Measurements from ENCODE around the gene PLEK. TPM values are rescaled to one million over a fixed set of nuclear protein-coding genes. Genes with fewer than 3 reads are reported as not detected.

PLEK gene
- total and polyA plus RNA-seq, 4 donors: 3.3 to 32.9 (median 13.4) TPM

DNA sequence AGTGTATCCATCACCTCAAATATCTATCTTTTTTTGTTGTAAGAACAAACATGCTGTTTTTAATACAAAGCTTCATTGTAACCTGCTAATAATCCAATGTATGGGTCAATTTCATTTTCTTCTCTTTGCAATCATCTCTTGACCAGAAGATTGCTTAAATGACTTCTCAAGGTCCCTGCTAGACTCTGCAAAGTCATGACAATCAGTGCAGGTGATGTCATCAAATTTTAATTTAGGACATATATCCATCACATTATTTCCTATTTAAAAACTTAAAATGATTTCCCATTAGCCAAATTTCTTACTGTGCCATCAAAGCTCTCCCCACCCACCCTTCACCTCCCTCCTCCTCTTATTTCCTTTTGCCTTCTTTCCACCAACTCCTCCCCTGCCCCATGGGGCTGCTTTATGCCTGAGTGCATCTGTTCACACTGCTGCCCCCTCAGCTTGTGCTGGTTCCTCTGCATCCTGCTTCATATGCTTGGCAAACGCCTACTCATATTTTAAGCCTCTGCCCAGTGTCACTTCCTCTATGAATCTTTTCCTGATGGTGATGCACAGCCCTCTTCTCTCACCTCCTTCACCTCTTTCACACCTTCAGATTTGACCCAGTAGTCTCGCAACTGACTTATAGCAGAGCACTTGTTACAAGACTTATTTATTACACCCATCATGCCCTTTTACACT is 20.3 kb downstream of the PLEK start:
- no peaks in the 10 kb centered on the region for H3K9me3 ChIP-seq (ENCODE audit: control insufficient read depth, low read length)
- H3K27me3 ChIP-seq (ENCODE audit: control insufficient read depth in 1 of 2, insufficient read depth in 2 of 2, low read length in 1 of 2): peaks cover 0 to 1% of the 10 kb centered on the region in 2 donors
- H3K36me3 ChIP-seq (ENCODE audit: control insufficient read depth in 1 of 2, insufficient read depth in 2 of 2, low read length in 1 of 2): no peaks in the 10 kb centered on the region
- DNase-seq (no peak), ATAC-seq (ENCODE audit: low FRiP score) (no peak)
- intact Hi-C loops (cut with DNase I): no loop called here
- no peaks in the 10 kb centered on the region for H3K4me1 ChIP-seq (ENCODE audit: control insufficient read depth in 1 of 2, insufficient read depth in 2 of 2, low read length in 2 of 2)
- no peak overlapping the region for H3K27ac ChIP-seq (ENCODE audit: low read depth in 1 of 2, low read length in 2 of 2)
- no peak overlapping the region for H3K4me3 ChIP-seq (ENCODE audit: low read length in 2 of 2)
- WGBS, 2 donors: 57 to 60% methylated on average over 2 of the region's 2 CpGs

GRCh38 chr2:68385907-68386287 is 20.8 kb downstream of the PLEK start:
- Histone ChIP-seq H3K4me3 (ENCODE audit: low read length in 2 of 2) (no peak overlapping the region), H3K36me3 (ENCODE audit: control insufficient read depth in 1 of 2, insufficient read depth in 2 of 2, low read length in 1 of 2) (no peaks in the 10 kb centered on the region), H3K27ac (ENCODE audit: low read depth in 1 of 2, low read length in 2 of 2) (no peak overlapping the region), H3K9me3 (ENCODE audit: control insufficient read depth, low read length) (no peaks in the 10 kb centered on the region), H3K27me3 (ENCODE audit: control insufficient read depth in 1 of 2, insufficient read depth in 2 of 2, low read length in 1 of 2) (no peaks in the 10 kb centered on the region), H3K4me1 (ENCODE audit: control insufficient read depth in 1 of 2, insufficient read depth in 2 of 2, low read length in 2 of 2) (peaks cover 0 to 1% of the 10 kb centered on the region in 2 donors)
- intact Hi-C loops (cut with DNase I): no loop called here
- DNase-seq (no peak), ATAC-seq (ENCODE audit: low FRiP score) (no peak)
- WGBS, 2 donors: 69 to 79% methylated on average over 1 of the region's 1 CpG

DNA sequence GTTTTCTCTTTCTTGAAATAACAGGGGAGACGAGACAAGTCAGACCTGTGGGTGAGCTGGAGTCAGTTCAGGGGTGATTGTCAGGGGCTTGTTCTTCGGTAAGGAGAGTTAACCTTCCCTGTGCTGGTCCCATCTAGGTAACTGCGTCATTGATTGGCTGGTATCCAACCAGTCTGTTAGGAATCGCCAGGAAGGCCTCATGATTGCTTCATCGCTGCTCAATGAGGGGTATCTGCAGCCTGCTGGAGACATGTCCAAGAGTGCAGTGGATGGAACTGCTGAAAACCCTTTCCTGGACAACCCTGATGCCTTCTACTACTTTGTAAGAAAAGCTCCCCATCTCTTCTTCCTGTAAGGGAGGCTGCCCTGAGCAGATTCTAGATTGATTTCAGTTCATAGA is 21.3 kb downstream of the PLEK start:
- peaks cover 0 to 1% of the 10 kb centered on the region in 2 donors for H3K4me1 ChIP-seq (ENCODE audit: control insufficient read depth in 1 of 2, insufficient read depth in 2 of 2, low read length in 2 of 2)
- 74 to 92% methylated on average over 5 of the region's 5 CpGs for WGBS, 2 donors

DNA sequence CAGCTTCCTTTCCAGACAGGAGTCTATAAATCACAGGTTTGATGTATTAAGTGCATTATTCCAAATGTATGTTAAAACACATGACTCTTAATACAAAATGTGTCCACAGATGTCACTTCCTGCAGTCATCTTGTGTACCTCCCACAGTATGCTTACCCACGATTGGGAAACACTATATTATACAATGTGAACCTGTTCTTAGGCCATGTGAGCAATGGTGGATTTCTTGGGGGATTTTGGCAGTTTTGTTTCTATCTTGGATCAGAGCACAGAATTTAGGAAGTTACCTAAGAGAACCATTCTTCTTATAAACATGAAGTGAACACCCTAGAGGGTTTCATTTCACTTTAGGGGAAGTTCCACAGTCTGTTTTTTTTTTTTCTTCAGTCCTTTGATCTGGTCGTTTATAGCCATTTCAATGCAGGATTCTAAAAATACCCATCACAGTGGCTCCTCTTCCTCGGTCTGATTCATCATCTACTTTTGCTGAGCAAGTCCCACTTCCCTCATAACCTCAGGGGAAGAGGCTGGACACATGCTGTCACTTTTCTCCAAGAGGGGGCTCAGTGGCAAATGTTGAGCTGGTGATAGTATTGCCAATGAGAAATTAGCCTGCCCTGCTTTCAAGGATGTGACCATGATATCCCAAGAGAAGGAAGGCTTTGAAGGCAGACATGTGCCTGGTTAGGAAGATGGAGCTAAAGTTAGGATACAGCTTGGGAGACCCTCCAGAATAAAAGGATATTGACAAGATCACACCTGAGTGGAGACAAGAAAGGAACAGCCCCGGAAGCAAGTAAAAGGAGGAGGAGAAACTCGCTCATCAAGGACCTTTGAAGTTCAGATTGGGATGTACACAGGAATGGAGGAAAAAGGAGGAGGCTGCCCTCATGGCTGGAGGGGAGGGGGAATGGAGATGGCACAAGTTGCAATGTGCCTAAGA is 22.6 kb downstream of the PLEK start:
- WGBS, 2 donors: 67 to 75% methylated on average over 5 of the region's 5 CpGs
- H3K36me3 ChIP-seq (ENCODE audit: control insufficient read depth in 1 of 2, insufficient read depth in 2 of 2, low read length in 1 of 2): no peaks in the 10 kb centered on the region
- peaks cover 0 to 1% of the 10 kb centered on the region in 2 donors for H3K4me1 ChIP-seq (ENCODE audit: control insufficient read depth in 1 of 2, insufficient read depth in 2 of 2, low read length in 2 of 2)
- no peak for ATAC-seq (ENCODE audit: low FRiP score)
- H3K27me3 ChIP-seq (ENCODE audit: control insufficient read depth in 1 of 2, insufficient read depth in 2 of 2, low read length in 1 of 2): no peaks in the 10 kb centered on the region
- H3K9me3 ChIP-seq (ENCODE audit: control insufficient read depth, low read length): no peaks in the 10 kb centered on the region
- no peak overlapping the region for H3K4me3 ChIP-seq (ENCODE audit: low read length in 2 of 2)
- H3K27ac ChIP-seq (ENCODE audit: low read depth in 1 of 2, low read length in 2 of 2): no peak overlapping the region
- intact Hi-C loops (cut with DNase I): no loop called here
- no peak for DNase-seq

More for the DNA sequence above, 21.3 kb downstream of the PLEK start:
- Histone ChIP-seq H3K9me3 (ENCODE audit: control insufficient read depth, low read length) (no peaks in the 10 kb centered on the region), H3K36me3 (ENCODE audit: control insufficient read depth in 1 of 2, insufficient read depth in 2 of 2, low read length in 1 of 2) (no peaks in the 10 kb centered on the region), H3K27ac (ENCODE audit: low read depth in 1 of 2, low read length in 2 of 2) (no peak overlapping the region), H3K4me3 (ENCODE audit: low read length in 2 of 2) (no peak overlapping the region), H3K27me3 (ENCODE audit: control insufficient read depth in 1 of 2, insufficient read depth in 2 of 2, low read length in 1 of 2) (no peaks in the 10 kb centered on the region)
- intact Hi-C loops (cut with DNase I): no loop called here
- DNase-seq: no peak
- ATAC-seq (ENCODE audit: low FRiP score): no peak

DNA sequence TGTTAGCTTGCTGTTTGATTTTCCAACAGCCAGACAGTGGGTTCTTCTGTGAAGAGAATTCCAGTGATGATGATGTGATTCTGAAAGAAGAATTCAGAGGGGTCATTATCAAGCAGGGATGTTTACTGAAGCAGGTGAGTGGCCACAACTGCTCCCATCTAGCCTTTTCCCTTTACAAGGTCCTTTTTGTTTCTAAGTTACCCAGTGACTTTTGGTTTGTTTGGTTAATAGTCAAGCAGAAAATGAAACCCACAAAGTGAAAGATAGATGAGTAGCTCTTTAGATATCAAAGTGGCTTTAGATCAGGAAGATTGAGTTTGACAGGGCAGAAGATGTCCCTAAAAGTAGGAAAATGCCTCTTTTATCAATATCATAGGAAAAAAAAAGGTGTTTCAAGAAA is 23.3 kb downstream of the PLEK start:
- no peak for ATAC-seq (ENCODE audit: low FRiP score)
- Histone ChIP-seq H3K4me3 (ENCODE audit: low read length in 2 of 2) (no peak overlapping the region), H3K27me3 (ENCODE audit: control insufficient read depth in 1 of 2, insufficient read depth in 2 of 2, low read length in 1 of 2) (no peaks in the 10 kb centered on the region), H3K4me1 (ENCODE audit: control insufficient read depth in 1 of 2, insufficient read depth in 2 of 2, low read length in 2 of 2) (peaks cover 0 to 1% of the 10 kb centered on the region in 2 donors), H3K9me3 (ENCODE audit: control insufficient read depth, low read length) (no peaks in the 10 kb centered on the region), H3K27ac (ENCODE audit: low read depth in 1 of 2, low read length in 2 of 2) (no peak overlapping the region), H3K36me3 (ENCODE audit: control insufficient read depth in 1 of 2, insufficient read depth in 2 of 2, low read length in 1 of 2) (no peaks in the 10 kb centered on the region)
- no peak for DNase-seq
- intact Hi-C loops (cut with DNase I): no loop called here

GRCh38 chr2:68388772-68389171 is 23.7 kb downstream of the PLEK start:
- Histone ChIP-seq H3K4me1 (ENCODE audit: control insufficient read depth in 1 of 2, insufficient read depth in 2 of 2, low read length in 2 of 2) (peaks cover 0 to 1% of the 10 kb centered on the region in 2 donors), H3K9me3 (ENCODE audit: control insufficient read depth, low read length) (no peaks in the 10 kb centered on the region), H3K27me3 (ENCODE audit: control insufficient read depth in 1 of 2, insufficient read depth in 2 of 2, low read length in 1 of 2) (no peaks in the 10 kb centered on the region), H3K36me3 (ENCODE audit: control insufficient read depth in 1 of 2, insufficient read depth in 2 of 2, low read length in 1 of 2) (no peaks in the 10 kb centered on the region), H3K27ac (ENCODE audit: low read depth in 1 of 2, low read length in 2 of 2) (no peak overlapping the region), H3K4me3 (ENCODE audit: low read length in 2 of 2) (no peak overlapping the region)
- no peak for DNase-seq
- ATAC-seq (ENCODE audit: low FRiP score): no peak
- intact Hi-C loops (cut with DNase I): no loop called here
- WGBS, 2 donors: 93 to 96% methylated on average over 1 of the region's 1 CpG

DNA sequence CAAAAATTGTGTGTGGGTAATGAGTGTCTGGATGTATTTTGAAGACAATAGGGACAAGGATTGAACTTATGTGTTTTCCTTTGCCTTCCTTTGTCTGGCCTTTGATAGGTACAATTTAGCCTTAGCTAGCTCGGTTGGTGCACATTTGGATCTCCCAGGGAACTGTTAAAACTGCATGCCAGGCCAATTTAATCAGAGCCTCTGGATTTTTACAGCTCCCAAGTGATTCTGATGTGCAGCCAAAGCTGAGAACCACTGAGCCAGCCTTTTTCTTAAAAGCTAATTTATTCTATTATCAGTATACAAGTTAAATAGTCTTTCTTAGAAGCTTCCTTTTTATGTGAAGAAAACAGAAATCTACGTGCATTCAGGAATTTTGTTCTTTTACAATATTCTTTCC is 25.0 kb downstream of the PLEK start:
- Histone ChIP-seq H3K4me1 (ENCODE audit: control insufficient read depth in 1 of 2, insufficient read depth in 2 of 2, low read length in 2 of 2) (peaks cover 0 to 1% of the 10 kb centered on the region in 2 donors), H3K4me3 (ENCODE audit: low read length in 2 of 2) (no peak overlapping the region), H3K36me3 (ENCODE audit: control insufficient read depth in 1 of 2, insufficient read depth in 2 of 2, low read length in 1 of 2) (no peaks in the 10 kb centered on the region), H3K9me3 (ENCODE audit: control insufficient read depth, low read length) (no peaks in the 10 kb centered on the region), H3K27me3 (ENCODE audit: control insufficient read depth in 1 of 2, insufficient read depth in 2 of 2, low read length in 1 of 2) (no peaks in the 10 kb centered on the region), H3K27ac (ENCODE audit: low read depth in 1 of 2, low read length in 2 of 2) (no peak overlapping the region)
- ATAC-seq (ENCODE audit: low FRiP score) (no peak), DNase-seq (no peak)
- WGBS, 2 donors: 23 to 37% methylated on average over 2 of the region's 2 CpGs
- intact Hi-C loops (cut with DNase I): no loop called here

GRCh38 chr2:68390586-68390985 is 25.5 kb downstream of the PLEK start:
- Histone ChIP-seq H3K9me3 (ENCODE audit: control insufficient read depth, low read length) (no peaks in the 10 kb centered on the region), H3K27me3 (ENCODE audit: control insufficient read depth in 1 of 2, insufficient read depth in 2 of 2, low read length in 1 of 2) (no peaks in the 10 kb centered on the region), H3K27ac (ENCODE audit: low read depth in 1 of 2, low read length in 2 of 2) (no peak overlapping the region), H3K4me3 (ENCODE audit: low read length in 2 of 2) (no peak overlapping the region), H3K4me1 (ENCODE audit: control insufficient read depth in 1 of 2, insufficient read depth in 2 of 2, low read length in 2 of 2) (peaks cover 0 to 1% of the 10 kb centered on the region in 2 donors), H3K36me3 (ENCODE audit: control insufficient read depth in 1 of 2, insufficient read depth in 2 of 2, low read length in 1 of 2) (no peaks in the 10 kb centered on the region)
- ATAC-seq (ENCODE audit: low FRiP score) (no peak), DNase-seq (no peak)
- intact Hi-C loops (cut with DNase I): no loop called here

DNA sequence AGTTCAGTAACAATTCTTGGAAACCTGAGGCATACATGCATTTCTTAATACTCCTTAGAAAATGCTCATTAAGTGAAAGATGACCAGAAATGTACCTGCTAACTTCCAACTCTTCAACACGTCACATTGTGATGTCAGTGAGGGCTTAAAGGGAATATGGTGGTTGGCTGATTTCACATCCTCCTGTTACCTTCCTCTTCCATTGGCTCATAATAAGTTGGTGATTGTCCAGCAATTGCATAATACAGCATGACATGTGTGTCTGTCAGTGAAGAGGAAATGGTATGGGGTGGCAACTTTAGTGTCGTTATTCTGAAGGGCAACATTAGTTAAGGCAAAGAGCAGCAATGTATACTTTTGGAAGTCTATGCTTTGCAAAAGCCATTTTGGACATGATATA is 26.0 kb downstream of the PLEK start:
- DNase-seq (no peak), ATAC-seq (ENCODE audit: low FRiP score) (no peak)
- H3K9me3 ChIP-seq (ENCODE audit: control insufficient read depth, low read length): no peaks in the 10 kb centered on the region
- no peak overlapping the region for H3K27ac ChIP-seq (ENCODE audit: low read depth in 1 of 2, low read length in 2 of 2)
- 85 to 86% methylated on average over 2 of the region's 2 CpGs for WGBS, 2 donors
- no peak overlapping the region for H3K4me3 ChIP-seq (ENCODE audit: low read length in 2 of 2)
- H3K4me1 ChIP-seq (ENCODE audit: control insufficient read depth in 1 of 2, insufficient read depth in 2 of 2, low read length in 2 of 2): peaks cover 0 to 1% of the 10 kb centered on the region in 2 donors
- H3K36me3 ChIP-seq (ENCODE audit: control insufficient read depth in 1 of 2, insufficient read depth in 2 of 2, low read length in 1 of 2): no peaks in the 10 kb centered on the region
- no peaks in the 10 kb centered on the region for H3K27me3 ChIP-seq (ENCODE audit: control insufficient read depth in 1 of 2, insufficient read depth in 2 of 2, low read length in 1 of 2)
- intact Hi-C loops (cut with DNase I): no loop called here
